Parathyroid adenoma (tissue), 2 donors: ENCODE results near the gene PNCK.

ENCODE experiments used
- H2AFZ ChIP-seq: fragments of 300-600 bp; sonication (generic); one replicate; pipeline ENCODE4 v1.7.0; 2017; ENCODE audit warnings: antibody characterized with exemption, mild to moderate bottlenecking
- H3K27ac ChIP-seq: fragments of 300-600 bp; sonication (generic); one replicate; pipeline ENCODE4 v1.7.0; 2017
- H3K27me3 ChIP-seq: fragments of 300-600 bp; sonication (generic); one replicate; pipeline ENCODE4 v1.7.0; 2017; ENCODE audit warnings: low read length; ENCODE audit not compliant: control insufficient read depth, insufficient read depth
- H3K36me3 ChIP-seq: fragments of 300-600 bp; sonication (generic); one replicate; pipeline ENCODE4 v1.7.0; 2017; ENCODE audit warnings: low read length; ENCODE audit not compliant: control insufficient read depth, insufficient read depth
- H3K4me1 ChIP-seq: fragments of 300-600 bp; sonication (generic); one replicate; pipeline ENCODE4 v1.7.0; 2017; ENCODE audit warnings: control low read depth
- H3K4me2 ChIP-seq: fragments of 300-600 bp; sonication (generic); one replicate; pipeline ENCODE4 v1.7.0; 2017; ENCODE audit warnings: low read length
- H3K4me3 ChIP-seq: fragments of 300-600 bp; sonication (generic); one replicate; pipeline ENCODE4 v1.7.0; 2017; ENCODE audit warnings: low read depth, low read length
- H3K79me2 ChIP-seq: fragments of 300-600 bp; sonication (generic); one replicate; pipeline ENCODE4 v1.7.0; 2017; ENCODE audit warnings: control low read depth
- H3K9ac ChIP-seq: fragments of 300-600 bp; sonication (generic); one replicate; pipeline ENCODE4 v1.7.0; 2017; ENCODE audit warnings: mild to moderate bottlenecking
- H3K9me3 ChIP-seq: fragments of 300-600 bp; sonication (generic); one replicate; pipeline ENCODE4 v1.7.0; 2017; ENCODE audit warnings: low read length; ENCODE audit not compliant: control insufficient read depth
- CTCF ChIP-seq: fragments of 300-600 bp; sonication (generic); IDR thresholded peaks from one replicate; pipeline ENCODE4 v1.7.0; 2017; ENCODE audit warnings: antibody characterized with exemption, mild to moderate bottlenecking
- donor health status: primary hyperparathyroidism.

PNCK gene

DNA sequence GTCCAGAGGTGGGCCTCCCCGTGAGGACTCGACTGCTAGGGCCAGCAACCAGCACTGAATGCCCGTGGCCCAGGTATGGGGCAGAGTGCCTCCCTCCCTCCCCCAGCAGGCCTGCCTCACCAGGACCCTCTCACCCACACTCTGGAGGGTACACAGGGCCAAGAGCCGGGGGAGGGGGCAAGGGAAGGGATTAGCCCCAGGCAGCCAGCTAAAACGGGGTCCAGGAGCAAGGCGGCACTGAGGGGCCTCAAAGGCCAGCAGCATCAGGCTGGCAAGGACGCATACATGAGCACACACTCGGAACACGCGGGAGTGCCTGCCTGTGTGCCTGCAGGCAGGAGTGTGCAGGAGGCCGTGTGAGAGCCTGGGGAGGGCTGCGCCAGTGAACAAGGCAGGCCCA lies 44.9 kb downstream of the PNCK start:
- Histone ChIP-seq H3K4me3 (no peak overlapping the region), H3K4me2 (no peak overlapping the region), H3K9ac (no peak overlapping the region), H3K36me3 (no peaks in the 10 kb centered on the region), H2AFZ (no peak overlapping the region), H3K27ac (no peak overlapping the region), H3K27me3 (no peaks in the 10 kb centered on the region), H3K9me3 (no peaks in the 10 kb centered on the region), H3K4me1 (no peaks in the 10 kb centered on the region), H3K79me2 (no peaks in the 10 kb centered on the region)
- no peak for TF ChIP-seq CTCF

- Histone ChIP-seq H3K4me1 (no peaks in the 10 kb centered on the region), H3K27me3 (no peaks in the 10 kb centered on the region), H3K9ac (no peak overlapping the region), H3K79me2 (no peaks in the 10 kb centered on the region), H3K27ac (no peak overlapping the region), H3K4me2 (no peak overlapping the region), H3K36me3 (no peaks in the 10 kb centered on the region), H3K4me3 (no peak overlapping the region), H3K9me3 (no peaks in the 10 kb centered on the region), H2AFZ (no peak overlapping the region)
- TF ChIP-seq CTCF, result no peak
These were observed 45.5 kb downstream of the PNCK start for GRCh38 chrX:153628129-153628528.

DNA sequence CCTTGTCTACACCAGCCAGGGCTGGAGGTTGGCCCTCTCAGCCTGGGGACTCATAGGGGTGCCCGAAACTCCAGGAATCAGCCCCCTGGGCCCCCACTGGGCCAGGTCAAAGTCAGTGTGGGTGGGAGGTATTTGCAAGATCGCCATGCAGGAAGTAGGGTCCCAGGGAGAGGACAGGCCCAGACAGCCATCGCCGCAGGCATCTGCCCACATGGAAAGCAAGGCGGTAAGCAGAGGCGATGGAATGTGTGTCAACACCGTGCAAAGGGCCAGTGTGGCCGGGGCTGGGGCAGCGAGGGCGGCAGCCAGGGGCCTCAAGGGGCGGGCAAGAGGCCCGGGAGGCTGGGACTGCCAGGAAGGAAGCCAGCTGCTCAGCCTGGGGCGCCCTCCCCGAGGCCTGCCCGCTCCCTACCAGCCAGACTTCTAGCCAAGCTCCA lies 45.9 kb downstream of the PNCK start:
- Histone ChIP-seq H3K36me3 (no peaks in the 10 kb centered on the region), H3K79me2 (no peaks in the 10 kb centered on the region), H2AFZ (no peak overlapping the region), H3K4me2 (no peak overlapping the region), H3K9me3 (no peaks in the 10 kb centered on the region), H3K9ac (no peak overlapping the region), H3K27me3 (no peaks in the 10 kb centered on the region), H3K4me3 (no peak overlapping the region), H3K4me1 (no peaks in the 10 kb centered on the region), H3K27ac (no peak overlapping the region)
- TF ChIP-seq CTCF, result no peak

DNA sequence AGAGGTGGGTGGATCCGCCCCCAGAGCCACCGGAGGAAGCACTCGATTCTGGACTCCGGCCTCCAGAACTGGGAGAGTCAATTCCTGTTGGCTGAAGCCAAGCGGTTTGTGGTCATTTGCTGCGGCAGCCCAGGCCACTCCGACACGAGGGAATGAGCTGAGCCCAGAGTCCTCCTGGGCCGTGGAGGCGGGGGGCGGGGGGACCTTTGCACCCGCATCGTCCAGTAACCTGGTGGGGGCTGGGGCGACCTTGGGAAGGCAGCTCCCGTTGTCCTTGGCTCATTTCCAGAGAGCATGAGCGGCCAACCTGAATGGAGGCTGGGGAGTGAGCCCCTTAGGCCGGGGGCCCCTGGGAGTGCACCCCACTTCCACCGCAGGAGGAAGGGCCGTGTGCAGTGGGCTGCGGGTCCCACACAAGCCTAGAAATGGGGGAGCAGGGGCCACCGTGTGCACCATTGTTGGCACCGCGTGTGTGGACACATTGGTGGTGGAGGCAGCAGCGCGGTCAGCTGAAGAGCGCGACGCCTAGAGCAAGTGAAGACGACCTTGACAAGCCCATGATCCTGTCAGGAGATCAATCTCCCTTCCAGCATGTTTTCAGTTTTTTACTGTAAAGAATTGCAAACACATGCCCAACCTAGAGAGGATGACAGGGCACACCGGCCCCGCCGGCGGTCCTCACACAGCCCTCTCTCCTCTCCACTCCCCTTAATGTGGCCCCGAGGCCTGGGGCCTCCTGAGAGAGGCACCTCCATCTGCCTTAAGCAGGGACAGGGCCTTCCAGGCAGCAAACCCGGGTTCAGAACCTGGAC lies 46.5 kb downstream of the PNCK start:
- no peaks in the 10 kb centered on the region for H3K27me3 ChIP-seq
- H3K9me3 ChIP-seq, result no peaks in the 10 kb centered on the region
- no peak overlapping the region for H3K4me2 ChIP-seq
- no peaks in the 10 kb centered on the region for H3K36me3 ChIP-seq
- H3K27ac ChIP-seq, result no peak overlapping the region
- H3K9ac ChIP-seq, result no peak overlapping the region
- H3K79me2 ChIP-seq, result no peaks in the 10 kb centered on the region
- H2AFZ ChIP-seq, result no peak overlapping the region
- no peak for TF ChIP-seq CTCF
- no peaks in the 10 kb centered on the region for H3K4me1 ChIP-seq
- H3K4me3 ChIP-seq, result no peak overlapping the region

- H3K4me1 ChIP-seq, result no peaks in the 10 kb centered on the region
- H3K4me2 ChIP-seq, result no peak overlapping the region
- no peaks in the 10 kb centered on the region for H3K27me3 ChIP-seq
- H3K27ac ChIP-seq, result no peak overlapping the region
- no peaks in the 10 kb centered on the region for H3K9me3 ChIP-seq
- H3K4me3 ChIP-seq, result no peak overlapping the region
- H2AFZ ChIP-seq, result no peak overlapping the region
- TF ChIP-seq CTCF, result no peak
- no peaks in the 10 kb centered on the region for H3K79me2 ChIP-seq
- no peaks in the 10 kb centered on the region for H3K36me3 ChIP-seq
- no peak overlapping the region for H3K9ac ChIP-seq
These were observed 47.5 kb downstream of the PNCK start for GRCh38 chrX:153626025-153626633.
